Measurements from ENCODE around the gene SYT15.
A peak's percentile ranks its signal among the peaks of the same experiment; 100 is the strongest.
"Not testable (repeated sequence)": the region's sequence is repeated elsewhere in the genome, so short reads cannot be mapped to it uniquely, and the experiment has no call there.

The SYT15 gene

DNA sequence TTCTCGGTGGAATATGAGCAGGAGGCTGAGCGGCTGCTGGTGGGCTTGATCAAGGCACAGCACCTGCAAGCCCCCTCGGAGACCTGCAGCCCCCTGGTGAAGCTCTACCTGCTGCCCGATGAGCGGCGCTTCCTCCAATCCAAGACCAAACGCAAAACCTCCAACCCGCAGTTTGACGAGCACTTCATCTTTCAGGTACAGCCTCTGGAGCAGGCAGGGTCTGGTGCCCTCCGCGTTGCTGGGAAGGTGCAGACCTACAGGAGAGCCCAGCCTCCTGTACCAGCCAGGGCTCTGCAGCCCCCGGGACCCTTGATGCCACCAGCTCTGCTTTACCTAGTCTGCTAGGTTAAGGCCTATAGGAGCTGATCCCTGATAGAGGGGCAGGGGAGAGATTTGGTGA lies 3.1 kb downstream of the SYT15 start:
- H3K9me3 Mint-ChIP-seq; H3K27me3 Mint-ChIP-seq; H3K4me3 Mint-ChIP-seq; H3K4me1 Mint-ChIP-seq (ENCODE audit: low read depth); intact Hi-C loops (cut with micrococcal nuclease); H3K27ac Mint-ChIP-seq; H3K36me3 Mint-ChIP-seq (ENCODE audit: low read depth): not testable (repeated sequence)

DNA sequence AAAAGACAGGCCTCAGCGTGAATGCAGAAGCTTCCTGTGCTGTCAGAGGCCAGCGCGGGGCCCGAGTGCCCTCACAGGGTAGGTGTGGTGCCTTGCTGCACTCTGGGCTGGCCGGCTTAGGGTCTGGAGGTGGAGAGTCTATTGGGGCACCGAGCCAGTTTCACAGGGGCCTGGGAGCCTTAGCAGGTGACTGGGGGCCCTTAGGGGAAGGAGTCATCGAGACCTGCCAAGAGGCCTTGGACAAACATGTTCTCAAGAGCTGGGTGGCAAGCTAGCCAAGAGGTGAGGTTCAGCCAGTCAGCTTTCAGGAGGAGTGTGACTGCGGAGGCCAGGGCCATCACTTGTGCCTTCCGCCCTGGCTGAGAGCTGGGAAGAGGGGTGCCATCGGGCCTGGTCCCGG lies 3.6 kb downstream of the SYT15 start:
- not testable (repeated sequence) for H3K4me1 Mint-ChIP-seq (ENCODE audit: low read depth); H3K36me3 Mint-ChIP-seq (ENCODE audit: low read depth)

DNA sequence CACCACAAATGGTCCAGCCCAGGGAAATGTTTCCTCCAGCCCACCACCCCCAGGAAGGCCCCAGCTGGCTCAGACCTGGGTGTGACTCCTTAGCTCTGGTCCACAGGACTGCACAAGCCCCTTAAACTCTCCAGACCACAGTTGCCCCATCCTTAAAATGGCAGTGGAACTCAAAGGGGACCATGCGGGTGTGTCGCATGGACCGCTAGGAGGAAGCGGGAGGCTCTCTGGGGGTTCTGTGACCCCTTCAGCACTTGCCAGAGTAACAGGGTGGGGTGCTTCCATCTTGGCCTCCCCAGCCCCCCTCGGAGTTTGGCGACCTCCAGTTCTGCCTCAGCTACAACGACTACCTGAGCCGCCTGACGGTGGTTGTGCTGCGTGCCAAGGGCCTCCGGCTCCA lies 5.3 kb downstream of the SYT15 start:
- H3K4me1 Mint-ChIP-seq (ENCODE audit: low read depth); H3K27ac Mint-ChIP-seq; intact Hi-C loops (cut with micrococcal nuclease); H3K36me3 Mint-ChIP-seq (ENCODE audit: low read depth); H3K9me3 Mint-ChIP-seq; H3K4me3 Mint-ChIP-seq; H3K27me3 Mint-ChIP-seq: not testable (repeated sequence)

More for the DNA sequence above, 3.6 kb downstream of the SYT15 start:
- H3K27me3 Mint-ChIP-seq; H3K4me3 Mint-ChIP-seq; H3K27ac Mint-ChIP-seq; H3K9me3 Mint-ChIP-seq; intact Hi-C loops (cut with micrococcal nuclease): not testable (repeated sequence)

DNA sequence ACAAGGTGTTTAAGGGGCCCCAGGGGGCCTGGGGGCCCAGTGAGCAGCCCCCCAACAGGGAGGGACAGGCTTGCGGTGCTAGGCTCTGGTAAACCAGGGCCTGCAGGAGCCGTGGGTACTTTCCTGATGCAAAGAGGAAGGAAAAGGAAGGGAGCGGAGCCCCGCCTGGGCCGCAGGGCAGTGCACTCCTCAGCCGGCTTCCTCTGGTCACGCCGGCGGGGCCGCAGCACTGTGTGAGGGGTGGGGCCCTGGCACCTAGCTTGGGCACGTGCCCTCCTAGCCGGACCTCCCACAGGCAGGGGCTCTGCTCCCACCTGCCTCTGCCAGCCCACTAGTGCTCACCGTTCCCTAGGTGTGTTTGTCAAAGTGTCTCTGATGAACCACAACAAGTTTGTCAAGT lies 6.3 kb downstream of the SYT15 start:
- H3K9me3 Mint-ChIP-seq, H3K27me3 Mint-ChIP-seq: not testable (repeated sequence)

DNA sequence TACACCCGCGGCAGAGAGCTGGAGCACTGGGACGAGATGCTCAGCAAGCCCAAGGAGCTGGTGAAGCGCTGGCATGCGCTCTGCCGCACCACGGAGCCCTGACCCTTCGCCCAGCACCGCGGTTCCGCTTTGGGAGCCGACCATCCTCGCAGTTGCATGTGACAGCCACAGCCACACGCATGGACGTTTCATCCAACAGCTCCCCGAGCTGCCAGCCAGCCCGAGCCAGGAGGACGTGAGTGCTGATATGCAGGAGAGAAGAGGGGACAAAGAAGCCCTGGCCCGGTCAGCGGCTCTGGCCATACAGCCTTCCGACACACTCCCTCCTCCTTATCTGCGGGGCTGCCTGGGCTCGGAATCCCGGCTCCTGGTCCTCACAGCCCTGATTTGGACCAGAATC lies 8.6 kb downstream of the SYT15 start:
- H3K4me3 Mint-ChIP-seq; H3K9me3 Mint-ChIP-seq; H3K27ac Mint-ChIP-seq; H3K36me3 Mint-ChIP-seq (ENCODE audit: low read depth); H3K27me3 Mint-ChIP-seq; intact Hi-C loops (cut with micrococcal nuclease); H3K4me1 Mint-ChIP-seq (ENCODE audit: low read depth): not testable (repeated sequence)

More for the DNA sequence above, 6.3 kb downstream of the SYT15 start:
- intact Hi-C loops (cut with micrococcal nuclease); H3K36me3 Mint-ChIP-seq (ENCODE audit: low read depth); H3K4me1 Mint-ChIP-seq (ENCODE audit: low read depth); H3K4me3 Mint-ChIP-seq; H3K27ac Mint-ChIP-seq: not testable (repeated sequence)

DNA sequence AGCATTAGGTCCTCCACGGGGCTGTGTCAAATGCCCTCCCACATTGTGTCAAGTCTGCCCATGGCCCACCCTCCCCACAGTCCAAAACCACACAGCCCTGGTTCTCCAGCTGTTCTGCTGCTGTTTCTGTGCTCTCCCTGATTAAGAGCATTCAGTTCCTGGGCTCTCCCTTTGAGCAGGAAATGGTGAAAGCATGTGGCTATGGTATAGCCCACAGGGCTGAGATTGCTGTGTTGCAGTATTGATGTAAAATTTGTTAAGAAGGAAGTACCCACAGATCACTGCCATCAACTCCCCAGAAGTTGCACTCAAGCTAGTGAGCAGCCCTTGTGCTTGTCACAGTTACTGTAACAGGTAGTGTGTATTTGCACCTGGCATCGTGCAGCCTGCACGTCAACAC lies 9.3 kb downstream of the SYT15 start:
- H3K4me1 Mint-ChIP-seq (ENCODE audit: low read depth); H3K4me3 Mint-ChIP-seq; H3K27me3 Mint-ChIP-seq; H3K27ac Mint-ChIP-seq; H3K9me3 Mint-ChIP-seq; intact Hi-C loops (cut with micrococcal nuclease); H3K36me3 Mint-ChIP-seq (ENCODE audit: low read depth): not testable (repeated sequence)

DNA sequence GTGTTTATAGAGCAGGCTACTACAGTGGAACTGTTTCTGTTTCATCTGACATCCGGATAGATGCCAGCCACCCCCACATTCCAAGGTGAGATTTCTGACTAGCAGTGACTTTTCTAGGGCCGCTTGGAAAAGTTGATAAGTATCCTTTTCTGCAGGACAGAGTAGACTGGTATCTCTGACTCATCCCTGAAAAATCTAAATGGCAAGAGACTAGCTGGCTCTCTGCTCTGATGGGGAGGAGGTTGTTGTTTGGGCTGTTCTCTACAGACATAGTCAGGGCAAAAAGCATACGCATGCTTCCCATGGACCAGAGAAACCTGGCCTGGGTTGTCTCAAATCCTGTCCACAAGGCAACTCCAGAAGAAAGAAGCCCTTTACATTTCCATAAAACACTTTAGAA lies 10.7 kb downstream of the SYT15 start:
- H3K4me1 Mint-ChIP-seq (ENCODE audit: low read depth); H3K36me3 Mint-ChIP-seq (ENCODE audit: low read depth); H3K27ac Mint-ChIP-seq; intact Hi-C loops (cut with micrococcal nuclease); H3K27me3 Mint-ChIP-seq; H3K9me3 Mint-ChIP-seq; H3K4me3 Mint-ChIP-seq: not testable (repeated sequence)

DNA sequence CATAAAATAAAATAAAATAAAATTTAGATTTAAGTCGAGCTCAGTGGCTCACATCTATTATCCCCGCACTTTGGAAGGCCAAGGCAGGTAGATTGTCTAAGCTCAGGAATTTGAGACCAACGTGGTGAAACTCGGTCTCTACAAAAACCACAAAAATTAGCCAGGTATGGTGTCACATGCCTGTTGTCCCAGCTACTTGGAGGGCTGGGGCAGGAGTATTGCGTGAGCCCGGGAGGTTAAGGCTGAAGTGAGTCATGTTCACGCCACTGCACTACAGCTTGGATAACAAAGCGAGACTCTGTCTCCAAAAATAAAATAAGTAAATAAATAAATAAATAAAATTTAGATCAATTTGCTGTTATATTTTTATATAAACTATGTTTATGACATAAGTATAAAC lies 12.1 kb downstream of the SYT15 start:
- H3K4me3 Mint-ChIP-seq; H3K36me3 Mint-ChIP-seq (ENCODE audit: low read depth); H3K4me1 Mint-ChIP-seq (ENCODE audit: low read depth); intact Hi-C loops (cut with micrococcal nuclease); H3K27me3 Mint-ChIP-seq; H3K9me3 Mint-ChIP-seq; H3K27ac Mint-ChIP-seq: not testable (repeated sequence)

DNA sequence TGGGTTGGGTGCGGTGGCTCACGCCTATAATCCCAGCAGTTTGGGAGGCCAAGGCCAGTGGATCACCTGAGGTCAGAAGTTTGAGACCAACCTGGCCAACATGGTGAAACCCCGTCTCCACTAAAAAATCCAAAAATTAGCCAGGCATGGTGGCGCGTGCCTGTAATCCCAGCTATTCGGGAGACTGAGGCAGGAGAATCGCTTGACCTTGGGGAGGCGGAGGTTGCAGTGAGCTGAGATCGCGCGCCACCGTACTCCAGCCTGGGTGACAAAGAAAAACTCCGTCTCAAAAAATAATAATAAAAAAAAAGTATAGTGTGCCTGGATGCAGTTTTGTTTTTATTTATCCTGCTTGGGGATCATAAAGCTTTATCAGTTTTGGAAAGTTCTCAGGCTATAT lies 14.4 kb downstream of the SYT15 start:
- H3K9me3 Mint-ChIP-seq; H3K4me1 Mint-ChIP-seq (ENCODE audit: low read depth); H3K27ac Mint-ChIP-seq; intact Hi-C loops (cut with micrococcal nuclease); H3K27me3 Mint-ChIP-seq; H3K4me3 Mint-ChIP-seq; H3K36me3 Mint-ChIP-seq (ENCODE audit: low read depth): not testable (repeated sequence)

DNA sequence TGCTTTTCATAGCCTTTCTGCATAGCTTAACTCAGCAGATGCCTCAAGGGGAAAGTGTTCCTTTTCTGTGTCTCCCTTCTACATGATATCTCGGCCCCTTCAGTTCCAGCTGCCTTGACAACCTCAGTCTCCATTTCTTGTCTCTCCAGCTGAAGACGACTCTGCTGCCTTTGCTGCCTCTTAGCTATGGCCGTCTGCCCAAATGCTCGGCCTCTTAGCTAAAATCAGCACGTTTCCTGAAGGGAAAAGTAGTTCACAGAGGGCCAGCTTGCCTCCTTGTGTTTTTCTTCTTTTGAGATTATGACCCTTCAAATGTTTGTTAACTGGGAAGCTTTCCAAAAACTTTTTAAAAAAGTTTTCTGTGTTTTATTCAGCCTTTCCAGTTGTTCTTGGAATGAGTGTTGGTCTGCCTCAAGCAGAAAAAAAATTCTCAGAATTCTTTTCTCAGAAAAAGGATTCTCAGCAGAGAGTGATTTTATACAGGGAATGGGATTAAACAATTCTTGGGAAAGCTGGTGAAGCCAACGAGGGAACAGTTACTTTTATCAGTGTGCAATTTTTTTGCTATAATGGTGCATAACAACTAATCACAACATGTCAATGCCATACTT lies 15.6 kb downstream of the SYT15 start:
- H3K27ac Mint-ChIP-seq; H3K36me3 Mint-ChIP-seq (ENCODE audit: low read depth); H3K4me3 Mint-ChIP-seq; H3K27me3 Mint-ChIP-seq; H3K9me3 Mint-ChIP-seq; intact Hi-C loops (cut with micrococcal nuclease); H3K4me1 Mint-ChIP-seq (ENCODE audit: low read depth): not testable (repeated sequence)

DNA sequence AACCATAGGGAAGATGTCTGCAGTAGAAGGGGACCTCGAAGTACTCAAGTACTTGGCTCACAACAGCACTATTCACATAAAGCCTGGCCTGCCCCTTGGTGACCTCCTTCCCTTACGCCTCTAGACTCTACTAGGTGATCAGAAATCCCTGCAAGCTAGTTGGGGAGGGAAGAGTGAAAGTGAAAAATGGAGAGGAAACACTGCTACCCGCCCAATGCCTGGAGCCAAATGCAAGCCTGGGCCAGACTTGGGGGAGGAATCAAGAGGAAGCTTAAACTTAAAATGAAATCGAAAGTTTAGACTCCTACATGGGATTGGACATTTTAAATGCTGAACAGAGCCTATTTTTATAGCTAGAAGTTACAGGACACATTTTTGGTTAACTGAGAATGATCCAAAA lies 17.6 kb downstream of the SYT15 start:
- intact Hi-C loops (cut with micrococcal nuclease); H3K4me1 Mint-ChIP-seq (ENCODE audit: low read depth); H3K27me3 Mint-ChIP-seq; H3K4me3 Mint-ChIP-seq; H3K36me3 Mint-ChIP-seq (ENCODE audit: low read depth); H3K27ac Mint-ChIP-seq; H3K9me3 Mint-ChIP-seq: not testable (repeated sequence)

DNA sequence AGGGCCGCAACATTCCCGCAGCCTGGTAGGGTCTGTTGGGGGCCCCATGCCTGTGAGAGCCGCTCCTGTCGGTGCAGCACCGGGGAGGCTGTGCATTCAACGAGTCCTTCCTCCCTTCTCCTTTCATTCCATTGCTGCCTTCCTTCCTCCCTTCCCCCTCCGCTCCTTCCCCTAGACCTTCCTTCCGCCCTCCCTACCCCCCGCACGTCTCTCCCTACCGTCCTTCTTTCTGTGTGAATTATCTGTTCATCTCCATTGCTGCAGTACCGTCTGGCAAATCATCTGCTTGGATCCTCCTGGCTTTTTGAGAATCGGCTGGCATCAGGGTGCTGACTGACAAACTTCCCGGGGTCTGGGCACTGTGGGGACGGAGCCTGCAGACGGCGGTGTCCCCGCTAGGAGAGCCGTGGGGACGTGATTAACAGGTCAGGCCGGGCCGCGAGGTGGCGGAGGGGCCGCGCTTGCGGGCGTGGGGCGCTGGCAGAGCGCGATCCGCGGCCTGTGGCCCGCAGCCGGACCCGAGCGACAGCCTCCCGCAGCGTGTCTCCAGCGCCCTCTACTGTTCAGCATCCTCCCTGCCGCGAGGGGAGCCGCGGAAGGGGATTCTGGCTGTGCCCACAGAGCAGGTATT lies 18.8 kb downstream of the SYT15 start:
- H3K27me3 Mint-ChIP-seq; intact Hi-C loops (cut with micrococcal nuclease); H3K36me3 Mint-ChIP-seq (ENCODE audit: low read depth); H3K9me3 Mint-ChIP-seq; H3K4me1 Mint-ChIP-seq (ENCODE audit: low read depth): not testable (repeated sequence)
- Mint-ChIP-seq H3K27ac (peak overlapping the region; percentile 55), H3K4me3 (peak overlapping the region; percentile 71)

DNA sequence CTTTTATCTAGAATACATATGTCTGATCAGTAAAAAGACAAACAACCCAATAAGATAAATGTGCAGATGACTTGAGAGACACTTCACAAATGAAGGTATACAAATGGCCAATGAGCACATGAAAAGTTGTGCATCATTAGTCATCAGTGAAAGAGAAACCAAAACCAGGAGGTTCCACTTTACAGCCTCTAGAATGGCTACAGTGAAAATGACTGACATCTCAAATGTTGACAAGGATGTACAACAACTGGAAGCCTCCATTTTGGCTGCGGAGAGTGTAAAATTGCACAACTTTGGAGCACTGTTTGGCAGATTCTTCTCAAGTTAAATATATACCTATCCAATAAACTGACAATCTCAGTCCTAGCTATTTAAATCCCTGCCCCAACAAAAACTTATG lies 21.6 kb downstream of the SYT15 start:
- H3K9me3 Mint-ChIP-seq; H3K36me3 Mint-ChIP-seq (ENCODE audit: low read depth); intact Hi-C loops (cut with micrococcal nuclease); H3K4me3 Mint-ChIP-seq; H3K27ac Mint-ChIP-seq; H3K4me1 Mint-ChIP-seq (ENCODE audit: low read depth); H3K27me3 Mint-ChIP-seq: not testable (repeated sequence)

DNA sequence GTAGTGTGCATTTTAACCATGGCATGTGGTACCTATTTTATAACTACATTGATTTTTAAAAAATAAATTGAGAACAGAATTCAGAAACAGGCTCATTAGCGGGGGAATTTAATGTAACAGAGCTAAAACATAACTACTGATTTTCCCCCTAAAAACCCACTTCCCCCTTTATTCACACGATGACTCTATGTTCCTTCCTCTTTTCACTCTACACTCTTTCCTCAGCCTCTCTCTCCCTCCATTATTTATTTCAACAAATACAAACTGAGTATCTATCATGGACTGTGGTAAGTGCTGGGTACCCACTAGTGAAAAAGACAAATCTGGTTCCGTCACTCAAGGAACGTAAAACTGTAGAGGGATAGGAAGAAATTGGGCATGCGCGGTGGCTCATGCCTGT lies 36.6 kb downstream of the SYT15 start:
- not testable (repeated sequence) for H3K36me3 Mint-ChIP-seq (ENCODE audit: low read depth); H3K27ac Mint-ChIP-seq

DNA sequence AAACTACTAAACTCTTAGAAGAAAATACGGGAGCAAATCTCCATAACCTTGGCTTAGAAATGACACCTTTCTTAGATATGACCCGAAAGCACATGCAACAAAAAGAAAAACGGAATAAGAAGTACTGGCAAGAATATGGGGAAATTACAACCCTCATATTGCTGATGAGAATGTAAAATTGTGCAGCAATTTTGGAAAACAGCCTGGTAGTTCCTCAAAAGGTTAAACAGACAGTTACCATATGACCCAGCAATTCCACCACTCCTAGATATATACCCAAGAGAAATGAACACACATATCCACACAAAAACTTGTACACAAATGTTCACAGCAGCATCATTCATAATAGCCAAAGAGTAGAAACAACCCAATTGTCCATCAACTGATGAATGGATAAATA lies 37.3 kb downstream of the SYT15 start:
- H3K4me3 Mint-ChIP-seq; H3K36me3 Mint-ChIP-seq (ENCODE audit: low read depth); intact Hi-C loops (cut with micrococcal nuclease); H3K27ac Mint-ChIP-seq; H3K27me3 Mint-ChIP-seq: not testable (repeated sequence)
- Mint-ChIP-seq H3K9me3 (peaks cover 15% of the 10 kb centered on the region), H3K4me1 (ENCODE audit: low read depth) (peaks cover 18% of the 10 kb centered on the region)

More for the DNA sequence above, 36.6 kb downstream of the SYT15 start:
- H3K27me3 Mint-ChIP-seq; intact Hi-C loops (cut with micrococcal nuclease); H3K4me3 Mint-ChIP-seq: not testable (repeated sequence)
- H3K4me1 Mint-ChIP-seq (ENCODE audit: low read depth) = peaks cover 18% of the 10 kb centered on the region
- H3K9me3 Mint-ChIP-seq = peaks cover 15% of the 10 kb centered on the region
